ENCODE measurements around the gene HGD. TPM values are rescaled to one million over a fixed set of nuclear protein-coding genes. Genes with fewer than 3 reads are reported as not detected.

Gene HGD
- total RNA-seq, 1 experiment from 2014 or later, result 0.59 TPM

DNA sequence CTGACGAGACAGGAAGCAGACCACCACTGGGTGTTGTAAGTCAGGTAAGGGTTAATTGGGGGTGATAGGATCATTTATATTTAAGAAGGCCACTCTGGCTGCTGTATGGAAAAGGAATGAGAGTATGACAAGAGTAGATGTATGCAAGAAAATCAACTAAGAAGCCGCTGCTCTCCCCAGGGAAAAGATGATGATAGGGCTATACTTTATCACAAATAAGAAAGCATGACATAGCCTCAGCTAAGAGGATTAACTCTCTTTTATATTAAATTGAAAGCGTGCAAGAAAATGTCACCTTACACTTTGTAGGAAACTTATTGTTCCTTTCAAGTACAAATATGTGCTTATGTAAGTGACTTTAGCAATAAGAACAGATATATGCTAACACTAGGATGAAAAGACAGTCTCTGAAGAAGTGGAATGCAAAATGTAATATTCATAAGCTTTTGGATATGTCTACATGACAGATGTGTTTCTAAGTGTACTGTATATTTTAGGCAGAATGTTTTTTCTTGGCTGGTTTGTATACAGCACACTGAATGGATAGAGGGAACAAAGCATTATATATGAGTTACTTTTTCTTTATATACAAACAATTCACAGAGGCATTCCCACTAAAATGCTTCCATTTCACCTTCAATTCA, 94.6 kb downstream of the HGD start (continued):
- TF ChIP-seq ZFX (IDR thresholded peaks at IDR 0.05), result no peak
- TF ChIP-seq JUND (IDR thresholded peaks at IDR 0.05), result no peak
- TF ChIP-seq TCF7L2 (IDR thresholded peaks at IDR 0.05; ENCODE audit: borderline replicate concordance, extremely low read depth, insufficient read depth, insufficient read length), result no peak
- TF ChIP-seq SIN3A (IDR thresholded peaks at IDR 0.05; ENCODE audit: low read depth), result no peak
- TF ChIP-seq ELF1 (IDR thresholded peaks at IDR 0.05; ENCODE audit: borderline replicate concordance, low read depth), result no peak
- no peak for TF ChIP-seq POLR2A (IDR thresholded peaks at IDR 0.05; ENCODE audit: borderline replicate concordance, extremely low read depth, insufficient read depth, insufficient read length)
- TF ChIP-seq EZH2 (IDR thresholded peaks at IDR 0.05), result no peak
- no peak for TF ChIP-seq CEBPB (IDR thresholded peaks at IDR 0.05; ENCODE audit: low read depth)

Other genes with a start within 250 kb of the HGD start
- gene FSTL1, start 231.2 kb downstream of the HGD start, total RNA-seq (2021; ENCODE audit: unreplicated experiment), result 20.7 TPM
- gene NDUFB4, start 85.9 kb downstream of the HGD start, total RNA-seq (2021; ENCODE audit: unreplicated experiment), result 161 TPM
- gene RABL3, start 60.3 kb upstream of the HGD start, total RNA-seq (2021; ENCODE audit: unreplicated experiment), result 23.8 TPM
- 21.5 TPM for gene GTF2E1, start 60.5 kb upstream of the HGD start, total RNA-seq (2021; ENCODE audit: unreplicated experiment)
- not detected for gene STXBP5L, start 226.0 kb upstream of the HGD start, total RNA-seq (2021; ENCODE audit: unreplicated experiment)